GM13976 (cell line): ENCODE measurements around the gene NHLRC3.

Experiments
- DNase-seq: peaks from one replicate; pipeline ENCODE4 v3.0.0; 2012; ENCODE audit warnings: low spot score
- in situ Hi-C: fragments of 300-500 bp; cut with MboI; formaldehyde crosslinking; loops from one replicate; pipeline ENCODE4 v1.12.0; 2022; ENCODE audit warnings: low sequenced_read_pairs, mixed read lengths, inconsistent platforms; ENCODE audit not compliant: unreplicated experiment
- TF ChIP-seq, protein P1 (sequence below): IDR thresholded peaks from 2 replicates; pipeline ENCODE4 v1.5.1; 2012; ENCODE audit warnings: borderline replicate concordance, mild to moderate bottlenecking; ENCODE audit not compliant: insufficient read depth; ENCODE audit errors: extremely low read depth, missing control alignments, control extremely low read depth

NHLRC3 gene

GRCh38 chr13:39091586-39091985 lies 53.3 kb downstream of the NHLRC3 start:
- TF ChIP-seq, protein P1, sequence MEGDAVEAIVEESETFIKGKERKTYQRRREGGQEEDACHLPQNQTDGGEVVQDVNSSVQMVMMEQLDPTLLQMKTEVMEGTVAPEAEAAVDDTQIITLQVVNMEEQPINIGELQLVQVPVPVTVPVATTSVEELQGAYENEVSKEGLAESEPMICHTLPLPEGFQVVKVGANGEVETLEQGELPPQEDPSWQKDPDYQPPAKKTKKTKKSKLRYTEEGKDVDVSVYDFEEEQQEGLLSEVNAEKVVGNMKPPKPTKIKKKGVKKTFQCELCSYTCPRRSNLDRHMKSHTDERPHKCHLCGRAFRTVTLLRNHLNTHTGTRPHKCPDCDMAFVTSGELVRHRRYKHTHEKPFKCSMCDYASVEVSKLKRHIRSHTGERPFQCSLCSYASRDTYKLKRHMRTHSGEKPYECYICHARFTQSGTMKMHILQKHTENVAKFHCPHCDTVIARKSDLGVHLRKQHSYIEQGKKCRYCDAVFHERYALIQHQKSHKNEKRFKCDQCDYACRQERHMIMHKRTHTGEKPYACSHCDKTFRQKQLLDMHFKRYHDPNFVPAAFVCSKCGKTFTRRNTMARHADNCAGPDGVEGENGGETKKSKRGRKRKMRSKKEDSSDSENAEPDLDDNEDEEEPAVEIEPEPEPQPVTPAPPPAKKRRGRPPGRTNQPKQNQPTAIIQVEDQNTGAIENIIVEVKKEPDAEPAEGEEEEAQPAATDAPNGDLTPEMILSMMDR: no peak
- DNase-seq: no peak
- in situ Hi-C loops: no loop called here

GRCh38 chr13:39095500-39095899 lies 57.2 kb downstream of the NHLRC3 start:
- in situ Hi-C loops: no loop called here
- TF ChIP-seq, protein P1: no peak
- peak; percentile 29 for DNase-seq

DNA sequence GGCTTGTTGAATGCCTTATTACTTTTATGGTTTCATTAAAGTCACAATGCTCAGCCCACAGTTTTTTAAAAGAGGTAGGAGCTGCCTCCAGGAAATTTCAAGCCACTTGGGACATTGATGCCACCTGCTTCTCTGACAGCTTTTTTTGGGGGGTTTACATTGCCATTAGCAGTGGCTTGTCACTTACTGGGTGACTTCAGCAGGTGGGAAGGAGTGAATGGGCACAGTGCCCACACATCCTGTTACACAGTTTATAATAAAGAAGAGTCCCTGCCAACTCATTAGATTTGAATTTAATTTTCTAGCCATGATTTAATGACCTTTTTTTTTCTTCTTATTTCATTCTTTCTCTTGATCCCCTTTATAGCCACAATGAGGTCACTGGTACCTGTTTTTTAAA lies 61.0 kb downstream of the NHLRC3 start:
- DNase-seq: no peak
- TF ChIP-seq, protein P1: no peak
- in situ Hi-C loops: no loop called here
